LoVo (cell line): Measurements from ENCODE around the gene CEP112.
"Not testable (repeated sequence)": the region's sequence is repeated elsewhere in the genome, so short reads cannot be mapped to it uniquely, and the experiment has no call there.

Experiments
- DNase-seq: peaks from one replicate; pipeline ENCODE4 v3.0.0-alpha.2; 2016; ENCODE audit warnings: low spot score

Gene CEP112

GRCh38 chr17:65739034-65739433, 452.9 kb downstream of the CEP112 start:
- no peak for DNase-seq

GRCh38 chr17:65737451-65737850, 454.5 kb downstream of the CEP112 start:
- no peak for DNase-seq

- DNase-seq, result peak; percentile 52
Observed at GRCh38 chr17:65733314-65733713, 458.6 kb downstream of the CEP112 start.

GRCh38 chr17:65732667-65733066, 459.3 kb downstream of the CEP112 start:
- DNase-seq, result not testable (repeated sequence)

- no peak for DNase-seq
Observed at GRCh38 chr17:65730711-65731169, 461.2 kb downstream of the CEP112 start.

- no peak for DNase-seq
Observed at GRCh38 chr17:65729207-65729606, 462.7 kb downstream of the CEP112 start.

GRCh38 chr17:65727832-65728231, 464.1 kb downstream of the CEP112 start:
- no peak for DNase-seq

- no peak for DNase-seq
Observed at GRCh38 chr17:65727246-65727645, 464.7 kb downstream of the CEP112 start.

- peak; percentile 33 for DNase-seq
Observed at GRCh38 chr17:65723431-65724151, 468.3 kb downstream of the CEP112 start.

- DNase-seq, result no peak
Observed at GRCh38 chr17:65718601-65719000, 473.3 kb downstream of the CEP112 start.

- DNase-seq, result no peak
Observed at GRCh38 chr17:65712383-65713267, 479.3 kb downstream of the CEP112 start.

- DNase-seq, result no peak
Observed at GRCh38 chr17:65711671-65712276, 480.2 kb downstream of the CEP112 start.

- no peak for DNase-seq
Observed at GRCh38 chr17:65707780-65708179, 484.2 kb downstream of the CEP112 start.

GRCh38 chr17:65704731-65705130, 487.2 kb downstream of the CEP112 start:
- DNase-seq, result no peak

- DNase-seq, result no peak
Observed at GRCh38 chr17:65703891-65704290, 488.0 kb downstream of the CEP112 start.

GRCh38 chr17:65699459-65699858, 492.5 kb downstream of the CEP112 start:
- DNase-seq, result no peak

- DNase-seq, result no peak
Observed at GRCh38 chr17:65698381-65699061, 493.4 kb downstream of the CEP112 start.

- peak; percentile 50 for DNase-seq
Observed at GRCh38 chr17:65697661-65698060, 494.3 kb downstream of the CEP112 start.

- no peak for DNase-seq
Observed at GRCh38 chr17:65696739-65697394, 495.1 kb downstream of the CEP112 start.

- no peak for DNase-seq
Observed at GRCh38 chr17:65694601-65695000, 497.3 kb downstream of the CEP112 start.

- DNase-seq, result no peak
Observed at GRCh38 chr17:65690626-65691310, 501.2 kb downstream of the CEP112 start.
